ENCODE measurements around the gene BUB1. TPM values are rescaled to one million over a fixed set of nuclear protein-coding genes. Genes with fewer than 3 reads are reported as not detected.

Gene BUB1
- total and polyA plus RNA-seq, 2 of the 8 experiments (the other 6 are each of a cell fraction or from before 2014, with no cell fraction given) = 48.4 to 113 TPM

DNA sequence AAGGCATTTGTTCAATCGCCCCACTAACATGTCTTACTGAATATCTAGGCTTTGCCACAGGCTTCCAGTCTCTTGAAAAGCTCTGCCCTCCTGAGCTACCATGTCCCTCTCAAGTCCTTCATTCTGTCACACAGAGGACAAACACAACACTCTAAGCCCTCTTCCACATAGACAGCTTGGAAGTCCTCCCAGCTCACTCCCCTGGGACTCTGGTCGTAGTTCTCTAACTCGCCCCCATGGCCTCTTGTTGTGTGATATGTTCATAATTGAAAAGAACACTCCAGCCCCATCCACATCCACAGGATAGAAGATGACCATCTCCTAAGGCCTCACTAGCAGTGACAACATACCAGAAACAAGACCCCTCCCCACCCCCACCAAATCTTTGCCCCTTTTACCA is 37.9 kb downstream of the BUB1 start (continued):
- TF ChIP-seq, protein P1, sequence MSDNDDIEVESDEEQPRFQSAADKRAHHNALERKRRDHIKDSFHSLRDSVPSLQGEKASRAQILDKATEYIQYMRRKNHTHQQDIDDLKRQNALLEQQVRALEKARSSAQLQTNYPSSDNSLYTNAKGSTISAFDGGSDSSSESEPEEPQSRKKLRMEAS (IDR thresholded peaks at IDR 0.05) = no peak
- no peak for TF ChIP-seq JUND (IDR thresholded peaks at IDR 0.05; ENCODE audit: low read length)
- TF ChIP-seq TAF1 (IDR thresholded peaks at IDR 0.05; ENCODE audit: low read depth, low read length) = no peak
- no peak for TF ChIP-seq BACH1 (IDR thresholded peaks at IDR 0.05; ENCODE audit: low read length)
- TF ChIP-seq, protein P2, sequence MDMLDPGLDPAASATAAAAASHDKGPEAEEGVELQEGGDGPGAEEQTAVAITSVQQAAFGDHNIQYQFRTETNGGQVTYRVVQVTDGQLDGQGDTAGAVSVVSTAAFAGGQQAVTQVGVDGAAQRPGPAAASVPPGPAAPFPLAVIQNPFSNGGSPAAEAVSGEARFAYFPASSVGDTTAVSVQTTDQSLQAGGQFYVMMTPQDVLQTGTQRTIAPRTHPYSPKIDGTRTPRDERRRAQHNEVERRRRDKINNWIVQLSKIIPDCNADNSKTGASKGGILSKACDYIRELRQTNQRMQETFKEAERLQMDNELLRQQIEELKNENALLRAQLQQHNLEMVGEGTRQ (IDR thresholded peaks at IDR 0.05; ENCODE audit: low read length) = no peak
- TF ChIP-seq CEBPB (IDR thresholded peaks at IDR 0.05; ENCODE audit: low read depth, low read length) = no peak
- TF ChIP-seq KDM1A (IDR thresholded peaks at IDR 0.05; ENCODE audit: borderline replicate concordance, low read length) = no peak
- no peak for TF ChIP-seq SRF (IDR thresholded peaks at IDR 0.05; ENCODE audit: low read depth, low read length)
- no peak for TF ChIP-seq SIX5 (IDR thresholded peaks at IDR 0.05; ENCODE audit: low read depth, low read length)
